Measurements from ENCODE around the gene JAKMIP2.
A peak's percentile ranks its signal among the peaks of the same experiment; 100 is the strongest.

The JAKMIP2 gene

DNA sequence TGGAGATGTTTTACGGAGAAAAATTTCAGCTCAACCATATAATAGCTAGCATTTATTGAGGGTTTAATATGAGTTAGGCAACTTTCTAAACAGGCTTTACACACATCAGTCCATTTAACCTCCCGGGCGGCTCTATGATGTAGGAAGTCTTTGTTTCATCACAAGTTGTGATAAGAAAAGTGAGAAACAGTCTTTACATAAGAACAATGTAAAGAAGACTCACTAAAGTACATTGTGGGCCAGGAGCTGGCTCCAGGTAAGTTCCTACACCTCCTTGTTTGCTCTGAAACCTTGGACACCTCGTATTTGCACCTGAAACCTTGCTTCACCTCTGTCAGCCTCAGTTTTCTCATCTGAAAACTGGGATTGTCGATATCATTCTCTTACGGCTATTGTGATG is 116.1 kb downstream of the JAKMIP2 start:
- DNase-seq = no peak
- Histone ChIP-seq H2BK12ac (ENCODE audit: low read length) (no peak overlapping the region), H2AFZ (ENCODE audit: insufficient read depth, low read length, poor library complexity) (no peak overlapping the region), H2BK120ac (ENCODE audit: insufficient read depth, low read length, poor library complexity) (no peak overlapping the region), H3K4ac (ENCODE audit: low read depth, low read length) (no peak overlapping the region), H3K27ac (ENCODE audit: low read depth, low read length) (no peak overlapping the region), H3K36me3 (ENCODE audit: control insufficient read depth in 1 of 2, insufficient read depth in 2 of 2, low read length in 2 of 2) (no peaks in the 10 kb centered on the region), H4K12ac (ENCODE audit: low read depth, low read length) (no peak overlapping the region), H4K91ac (ENCODE audit: low read depth, low read length) (no peak overlapping the region), H3K79me1 (ENCODE audit: low read length) (no peaks in the 10 kb centered on the region), H2BK5ac (ENCODE audit: low read depth, low read length, poor library complexity) (no peak overlapping the region), H3K9me3 (ENCODE audit: insufficient read depth, low read depth, low read length) (no peaks in the 10 kb centered on the region), H3K9ac (ENCODE audit: low read length) (no peak overlapping the region), H2AK5ac (ENCODE audit: low read length) (no peak overlapping the region), H3K79me2 (ENCODE audit: control insufficient read depth, insufficient read depth, low read length, poor library complexity) (no peaks in the 10 kb centered on the region), H3K14ac (ENCODE audit: low read length) (no peak overlapping the region), H3K18ac (ENCODE audit: low read length) (no peak overlapping the region), H3K4me3 (ENCODE audit: low read depth, low read length) (no peak overlapping the region), H3K27me3 (ENCODE audit: insufficient read depth, low read length) (no peaks in the 10 kb centered on the region), H3K23ac (ENCODE audit: low read length) (no peak overlapping the region), H4K8ac (ENCODE audit: low read depth, low read length) (no peak overlapping the region), H3K4me1 (ENCODE audit: control insufficient read depth in 1 of 2, insufficient read depth in 2 of 2, low read length in 2 of 2) (no peaks in the 10 kb centered on the region), H3K4me2 (ENCODE audit: low read length) (no peak overlapping the region)
- no CpG with 5 or more reads among the region's 6 CpGs for WGBS (ENCODE audit: extremely low coverage, insufficient coverage, insufficient read length)

DNA sequence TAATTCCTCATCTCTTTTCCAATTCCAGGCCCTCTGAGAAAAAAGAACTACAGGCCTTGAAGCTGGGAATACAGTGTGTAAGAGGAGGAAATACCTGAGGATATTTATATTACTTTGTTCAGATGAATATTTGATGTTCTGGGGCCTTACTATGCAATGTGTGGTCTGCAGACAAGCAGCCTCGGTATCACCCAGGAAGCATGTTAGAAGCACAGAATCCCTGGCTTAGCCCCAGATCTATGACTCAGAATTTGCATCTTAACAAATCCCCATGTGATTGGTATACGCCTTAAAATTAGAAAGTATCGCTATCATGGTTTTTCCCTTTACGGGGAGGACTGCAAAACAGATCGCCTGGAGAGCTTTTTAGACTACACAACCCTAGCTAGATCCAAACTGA is 121.0 kb downstream of the JAKMIP2 start:
- Histone ChIP-seq H4K12ac (ENCODE audit: low read depth, low read length) (no peak overlapping the region), H3K9me3 (ENCODE audit: insufficient read depth, low read depth, low read length) (no peaks in the 10 kb centered on the region), H3K79me1 (ENCODE audit: low read length) (no peaks in the 10 kb centered on the region), H3K27me3 (ENCODE audit: insufficient read depth, low read length) (no peaks in the 10 kb centered on the region), H3K9ac (ENCODE audit: low read length) (no peak overlapping the region), H2AK5ac (ENCODE audit: low read length) (no peak overlapping the region), H3K4me2 (ENCODE audit: low read length) (no peak overlapping the region), H3K4ac (ENCODE audit: low read depth, low read length) (no peak overlapping the region), H3K23ac (ENCODE audit: low read length) (no peak overlapping the region), H3K79me2 (ENCODE audit: control insufficient read depth, insufficient read depth, low read length, poor library complexity) (no peaks in the 10 kb centered on the region), H2BK5ac (ENCODE audit: low read depth, low read length, poor library complexity) (no peak overlapping the region), H2BK120ac (ENCODE audit: insufficient read depth, low read length, poor library complexity) (no peak overlapping the region), H4K8ac (ENCODE audit: low read depth, low read length) (no peak overlapping the region), H3K4me1 (ENCODE audit: control insufficient read depth in 1 of 2, insufficient read depth in 2 of 2, low read length in 2 of 2) (no peaks in the 10 kb centered on the region), H3K4me3 (ENCODE audit: low read depth, low read length) (no peak overlapping the region), H3K18ac (ENCODE audit: low read length) (no peak overlapping the region), H2BK12ac (ENCODE audit: low read length) (no peak overlapping the region), H3K27ac (ENCODE audit: low read depth, low read length) (no peak overlapping the region), H3K14ac (ENCODE audit: low read length) (no peak overlapping the region), H3K36me3 (ENCODE audit: control insufficient read depth in 1 of 2, insufficient read depth in 2 of 2, low read length in 2 of 2) (no peaks in the 10 kb centered on the region), H2AFZ (ENCODE audit: insufficient read depth, low read length, poor library complexity) (no peak overlapping the region), H4K91ac (ENCODE audit: low read depth, low read length) (no peak overlapping the region)
- no peak for DNase-seq
- no CpG with 5 or more reads among the region's 5 CpGs for WGBS (ENCODE audit: extremely low coverage, insufficient coverage, insufficient read length)

DNA sequence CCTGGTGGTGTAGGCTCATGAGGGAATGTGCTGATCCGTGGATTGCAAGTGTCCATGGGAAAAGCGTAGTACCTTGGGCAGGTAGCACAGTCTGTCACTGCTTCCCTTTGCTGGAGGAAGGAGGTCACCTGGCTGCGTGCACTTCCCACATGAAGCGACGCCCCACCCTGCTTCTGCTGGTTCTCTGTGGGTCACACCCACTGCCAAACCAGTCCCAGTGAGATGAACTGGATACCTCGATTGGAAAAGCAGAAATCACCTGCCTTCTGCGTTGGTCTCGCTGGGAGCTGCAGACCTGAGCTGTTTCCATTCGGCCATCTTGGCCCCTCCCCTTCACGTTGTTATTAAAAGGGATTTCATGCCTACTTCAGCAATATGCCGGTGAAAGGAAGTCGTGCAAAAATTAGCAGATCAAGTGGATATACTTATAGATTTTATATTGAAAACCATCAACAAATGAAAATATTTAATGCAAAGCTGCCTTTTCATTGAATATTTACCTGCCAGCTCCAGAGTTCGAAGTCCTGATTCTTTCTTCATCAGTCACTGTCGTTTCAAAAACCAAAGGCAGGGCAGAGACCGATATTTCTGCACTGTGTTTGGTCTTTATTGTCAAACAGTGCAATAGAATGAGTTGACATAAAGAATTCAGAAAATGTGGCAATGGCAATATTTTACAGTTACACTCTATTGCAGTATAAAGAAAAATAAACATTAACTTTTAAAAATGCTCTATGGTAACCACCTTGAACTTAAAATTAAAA is 123.2 kb downstream of the JAKMIP2 start:
- no peaks in the 10 kb centered on the region for H3K36me3 ChIP-seq (ENCODE audit: control insufficient read depth in 1 of 2, insufficient read depth in 2 of 2, low read length in 2 of 2)
- H3K23ac ChIP-seq (ENCODE audit: low read length) = no peak overlapping the region
- H2AK5ac ChIP-seq (ENCODE audit: low read length) = no peak overlapping the region
- DNase-seq = no peak
- H4K91ac ChIP-seq (ENCODE audit: low read depth, low read length) = no peak overlapping the region
- H3K9me3 ChIP-seq (ENCODE audit: insufficient read depth, low read depth, low read length) = no peaks in the 10 kb centered on the region
- no peak overlapping the region for H2BK12ac ChIP-seq (ENCODE audit: low read length)
- no peak overlapping the region for H3K4me2 ChIP-seq (ENCODE audit: low read length)
- H3K79me2 ChIP-seq (ENCODE audit: control insufficient read depth, insufficient read depth, low read length, poor library complexity) = no peaks in the 10 kb centered on the region
- H3K27ac ChIP-seq (ENCODE audit: low read depth, low read length) = no peak overlapping the region
- no CpG with 5 or more reads among the region's 15 CpGs for WGBS (ENCODE audit: extremely low coverage, insufficient coverage, insufficient read length)
- no peak overlapping the region for H3K4ac ChIP-seq (ENCODE audit: low read depth, low read length)
- H3K4me1 ChIP-seq (ENCODE audit: control insufficient read depth in 1 of 2, insufficient read depth in 2 of 2, low read length in 2 of 2) = no peaks in the 10 kb centered on the region
- no peak overlapping the region for H3K14ac ChIP-seq (ENCODE audit: low read length)
- H3K4me3 ChIP-seq (ENCODE audit: low read depth, low read length) = peak overlapping the region; percentile 55
- H3K79me1 ChIP-seq (ENCODE audit: low read length) = no peaks in the 10 kb centered on the region
- no peak overlapping the region for H2BK5ac ChIP-seq (ENCODE audit: low read depth, low read length, poor library complexity)
- H4K12ac ChIP-seq (ENCODE audit: low read depth, low read length) = no peak overlapping the region
- H3K27me3 ChIP-seq (ENCODE audit: insufficient read depth, low read length) = no peaks in the 10 kb centered on the region
- no peak overlapping the region for H4K8ac ChIP-seq (ENCODE audit: low read depth, low read length)
- no peak overlapping the region for H2AFZ ChIP-seq (ENCODE audit: insufficient read depth, low read length, poor library complexity)
- H3K9ac ChIP-seq (ENCODE audit: low read length) = no peak overlapping the region
- H3K18ac ChIP-seq (ENCODE audit: low read length) = no peak overlapping the region
- H2BK120ac ChIP-seq (ENCODE audit: insufficient read depth, low read length, poor library complexity) = no peak overlapping the region

DNA sequence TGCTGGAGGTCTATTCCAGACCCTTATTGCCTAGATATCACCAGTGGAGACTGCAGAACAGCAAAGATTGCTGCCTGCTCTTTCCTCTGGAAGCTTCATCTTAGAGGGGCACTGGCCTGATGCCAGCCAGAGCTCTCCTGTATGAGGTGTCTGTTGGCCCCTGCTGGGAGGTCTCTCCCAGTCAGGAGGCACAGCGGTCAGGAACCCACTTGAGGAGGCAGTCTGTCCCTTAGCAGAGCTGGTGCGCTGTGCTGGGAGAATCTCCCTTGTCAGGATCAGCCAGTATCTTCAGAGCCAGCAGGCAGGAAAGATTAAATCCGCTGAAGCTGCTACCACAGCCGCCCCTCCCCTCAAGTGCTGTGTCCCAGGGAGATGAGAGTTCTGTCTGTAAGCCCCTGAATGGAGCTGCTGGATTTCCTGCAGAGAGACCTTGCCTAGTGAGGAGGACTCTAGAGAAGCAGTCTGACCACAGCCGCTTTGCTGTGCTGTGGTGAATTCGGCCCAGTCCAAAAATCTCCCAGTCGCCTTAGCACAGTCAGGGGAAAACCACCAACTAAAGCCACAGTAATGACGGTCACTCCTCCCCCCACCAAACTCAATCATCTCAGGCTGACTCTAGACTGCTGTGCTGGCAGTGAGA is 124.1 kb downstream of the JAKMIP2 start:
- Histone ChIP-seq H2BK12ac (ENCODE audit: low read length) (no peak overlapping the region), H2AK5ac (ENCODE audit: low read length) (no peak overlapping the region), H3K4me1 (ENCODE audit: control insufficient read depth in 1 of 2, insufficient read depth in 2 of 2, low read length in 2 of 2) (no peaks in the 10 kb centered on the region), H2BK120ac (ENCODE audit: insufficient read depth, low read length, poor library complexity) (no peak overlapping the region), H3K36me3 (ENCODE audit: control insufficient read depth in 1 of 2, insufficient read depth in 2 of 2, low read length in 2 of 2) (no peaks in the 10 kb centered on the region), H3K4me3 (ENCODE audit: low read depth, low read length) (no peak overlapping the region), H3K4me2 (ENCODE audit: low read length) (no peak overlapping the region), H4K91ac (ENCODE audit: low read depth, low read length) (no peak overlapping the region), H3K4ac (ENCODE audit: low read depth, low read length) (no peak overlapping the region), H3K9me3 (ENCODE audit: insufficient read depth, low read depth, low read length) (no peaks in the 10 kb centered on the region), H3K23ac (ENCODE audit: low read length) (no peak overlapping the region), H4K8ac (ENCODE audit: low read depth, low read length) (no peak overlapping the region), H2BK5ac (ENCODE audit: low read depth, low read length, poor library complexity) (no peak overlapping the region), H3K79me2 (ENCODE audit: control insufficient read depth, insufficient read depth, low read length, poor library complexity) (no peaks in the 10 kb centered on the region), H4K12ac (ENCODE audit: low read depth, low read length) (no peak overlapping the region), H3K14ac (ENCODE audit: low read length) (no peak overlapping the region), H3K27me3 (ENCODE audit: insufficient read depth, low read length) (no peaks in the 10 kb centered on the region), H3K9ac (ENCODE audit: low read length) (no peak overlapping the region), H3K18ac (ENCODE audit: low read length) (no peak overlapping the region), H3K79me1 (ENCODE audit: low read length) (no peaks in the 10 kb centered on the region), H3K27ac (ENCODE audit: low read depth, low read length) (no peak overlapping the region), H2AFZ (ENCODE audit: insufficient read depth, low read length, poor library complexity) (no peak overlapping the region)
- no CpG with 5 or more reads among the region's 8 CpGs for WGBS (ENCODE audit: extremely low coverage, insufficient coverage, insufficient read length)
- DNase-seq = no peak
